Small intestine (tissue), 7 donors: ENCODE measurements around the gene EIF4A3. TPM values are rescaled to one million over a fixed set of nuclear protein-coding genes. Genes with fewer than 3 reads are reported as not detected.

Source experiments
- DNase-seq, 2 donors: peaks; one replicate each; pipeline versions ENCODE4 v3.0.0 to v3.0.0-alpha.2; 2013
- FAIRE-seq: peaks from 2 replicates; lab custom pipeline; 2012; peaks lifted over from hg19 to GRCh38; lab: Jason Lieb, UNC
- H3K27ac ChIP-seq, 3 donors: one replicate each; pipeline ENCODE4 v1.5.1; 2013; ENCODE audit warnings: low read length in 2 of 3, mild to moderate bottlenecking in 2 of 3, control low read depth in 1 of 3, inconsistent platforms in 1 of 3, low read depth in 1 of 3, moderate library complexity in 1 of 3
- H3K27me3 ChIP-seq, 3 donors: one replicate each; pipeline ENCODE4 v1.6.1; 2013; ENCODE audit warnings: low read length in 3 of 3, inconsistent platforms in 1 of 3; ENCODE audit not compliant: control insufficient read depth in 3 of 3, insufficient read depth in 3 of 3
- H3K36me3 ChIP-seq, 3 donors: one replicate each; pipeline ENCODE4 v1.6.1; 2013; ENCODE audit warnings: low read length in 3 of 3, inconsistent platforms in 1 of 3, low read depth in 1 of 3, mild to moderate bottlenecking in 1 of 3, moderate library complexity in 1 of 3; ENCODE audit not compliant: control insufficient read depth in 3 of 3, insufficient read depth in 2 of 3
- H3K4me1 ChIP-seq, 3 donors: one replicate each; pipeline ENCODE4 v1.6.1; 2013; ENCODE audit warnings: low read length in 2 of 3, inconsistent platforms in 1 of 3, low read depth in 1 of 3, mild to moderate bottlenecking in 1 of 3, moderate library complexity in 1 of 3; ENCODE audit not compliant: control insufficient read depth in 3 of 3, insufficient read depth in 2 of 3
- H3K4me3 ChIP-seq, 3 donors: one replicate each; pipeline ENCODE4 v1.5.1; 2013; ENCODE audit warnings: low read length in 3 of 3, control low read depth in 1 of 3, inconsistent platforms in 1 of 3, low read depth in 1 of 3, mild to moderate bottlenecking in 1 of 3, moderate library complexity in 1 of 3
- H3K9me3 ChIP-seq, 2 donors: one replicate each; pipeline ENCODE4 v1.6.1; 2013; ENCODE audit warnings: low read depth in 1 of 2, low read length in 1 of 2; ENCODE audit not compliant: control insufficient read depth in 2 of 2, insufficient read depth in 1 of 2
- WGBS, 3 donors: extraction: QIAGEN DNeasy Blood & Tissue Kit; methylation state at CpG; one replicate each; pipeline ENCODE4 v1.1.7; 2013; 5-methylcytosine and 5-hydroxymethylcytosine counted together
- polyA plus RNA-seq, 4 donors: library from polyadenylated mRNA; stranded (reverse) in 3 of 4; unstranded in 1 of 4; fragments of 200-250 nt in 3 of 4; fragments of 120-200 nt in 1 of 4; gene quantifications; one replicate each; pipeline versions ENCODE4 v1.2.1 to v1.2.3, GENCODE V29; 2013
- donor health status: healthy with polysubstance abuse.
- donor health status: control.
- donor health status: control.
- donor health status: Bipolar disorder and iron deficiency.
- donor health status: healthy.

Gene EIF4A3
- polyA plus RNA-seq, 4 donors: 47.2 to 88.2 (median 67.3) TPM

GRCh38 chr17:80112471-80113032 lies 34.4 kb downstream of the EIF4A3 start:
- no peak for FAIRE-seq
- no peak for DNase-seq
- H3K4me1 ChIP-seq: no peaks in the 10 kb centered on the region
- no peaks in the 10 kb centered on the region for H3K27me3 ChIP-seq
- WGBS, 3 donors: 91 to 93% (median 92%) methylated on average over 19 to 24 of the region's 24 CpGs
- H3K9me3 ChIP-seq: peaks cover 0 to 10% of the 10 kb centered on the region in 2 donors
- H3K36me3 ChIP-seq: peaks cover 0 to 34% (median 2%) of the 10 kb centered on the region in 3 donors
- H3K27ac ChIP-seq: no peak overlapping the region
- H3K4me3 ChIP-seq: no peak overlapping the region

- H3K4me3 ChIP-seq: no peak overlapping the region
- H3K27me3 ChIP-seq: no peaks in the 10 kb centered on the region
- DNase-seq (no peak), FAIRE-seq (no peak)
- no peaks in the 10 kb centered on the region for H3K4me1 ChIP-seq
- no peak overlapping the region for H3K27ac ChIP-seq
- peaks cover 0 to 28% (median 2%) of the 10 kb centered on the region in 3 donors for H3K36me3 ChIP-seq
- WGBS, 3 donors: 84 to 89% (median 86%) methylated on average over 21 to 26 of the region's 26 CpGs
- H3K9me3 ChIP-seq: peaks cover 0 to 10% of the 10 kb centered on the region in 2 donors
Observed at GRCh38 chr17:80111702-80112470, 35.0 kb downstream of the EIF4A3 start.

GRCh38 chr17:80110927-80111701 lies 35.8 kb downstream of the EIF4A3 start:
- FAIRE-seq (no peak), DNase-seq (no peak)
- WGBS, 3 donors: 86 to 93% (median 92%) methylated on average over 21 of the region's 21 CpGs

GRCh38 chr17:80110447-80110812 lies 36.5 kb downstream of the EIF4A3 start:
- Histone ChIP-seq H3K9me3 (peaks cover 0 to 7% of the 10 kb centered on the region in 2 donors), H3K36me3 (peaks cover 0 to 27% (median 2%) of the 10 kb centered on the region in 3 donors)
- no peak for DNase-seq

More at GRCh38 chr17:80110927-80111701, 35.8 kb downstream of the EIF4A3 start:
- Histone ChIP-seq H3K9me3 (peaks cover 0 to 10% of the 10 kb centered on the region in 2 donors), H3K4me1 (no peaks in the 10 kb centered on the region), H3K27me3 (no peaks in the 10 kb centered on the region), H3K36me3 (peaks cover 0 to 25% (median 2%) of the 10 kb centered on the region in 3 donors), H3K27ac (no peak overlapping the region), H3K4me3 (no peak overlapping the region)

GRCh38 chr17:80109713-80110446 lies 37.0 kb downstream of the EIF4A3 start:
- H3K36me3 ChIP-seq: peaks cover 0 to 27% (median 2%) of the 10 kb centered on the region in 3 donors
- WGBS, 3 donors: 86 to 88% (median 88%) methylated on average over 29 to 30 of the region's 30 CpGs
- DNase-seq (no peak), FAIRE-seq (no peak)
- no peaks in the 10 kb centered on the region for H3K27me3 ChIP-seq
- peaks cover 0 to 1% of the 10 kb centered on the region in 2 donors for H3K9me3 ChIP-seq
- no peak overlapping the region for H3K27ac ChIP-seq
- no peaks in the 10 kb centered on the region for H3K4me1 ChIP-seq
- no peak overlapping the region for H3K4me3 ChIP-seq

More at GRCh38 chr17:80110447-80110812, 36.5 kb downstream of the EIF4A3 start:
- Histone ChIP-seq H3K27me3 (no peaks in the 10 kb centered on the region), H3K4me3 (no peak overlapping the region), H3K4me1 (no peaks in the 10 kb centered on the region), H3K27ac (no peak overlapping the region)
- FAIRE-seq: no peak
- 81 to 88% (median 85%) methylated on average over 9 of the region's 9 CpGs for WGBS, 3 donors

- H3K9me3 ChIP-seq: no peaks in the 10 kb centered on the region
- H3K27ac ChIP-seq: no peak overlapping the region
- DNase-seq (no peak), FAIRE-seq (no peak)
- H3K4me1 ChIP-seq: no peaks in the 10 kb centered on the region
- WGBS, 3 donors: 82 to 95% (median 88%) methylated on average over 13 of the region's 13 CpGs
- H3K36me3 ChIP-seq: peaks cover 0 to 27% (median 2%) of the 10 kb centered on the region in 3 donors
- no peak overlapping the region for H3K4me3 ChIP-seq
- H3K27me3 ChIP-seq: no peaks in the 10 kb centered on the region
Observed at GRCh38 chr17:80109066-80109660, 37.8 kb downstream of the EIF4A3 start.

- Histone ChIP-seq H3K36me3 (peaks cover 0 to 27% (median 2%) of the 10 kb centered on the region in 3 donors), H3K27me3 (no peaks in the 10 kb centered on the region), H3K9me3 (no peaks in the 10 kb centered on the region), H3K4me3 (no peak overlapping the region), H3K27ac (no peak overlapping the region), H3K4me1 (peaks cover 0 to under 1% (median 0%) of the 10 kb centered on the region in 3 donors)
- WGBS, 3 donors: 91 to 93% (median 92%) methylated on average over 40 of the region's 40 CpGs
- DNase-seq (no peak), FAIRE-seq (no peak)
Observed at GRCh38 chr17:80108036-80108971, 38.6 kb downstream of the EIF4A3 start.
